GM20000 (cell line): Measurements from ENCODE around the gene ANKRD44.

Source experiments
- DNase-seq: peaks from one replicate; pipeline ENCODE4 v3.0.0; 2012; ENCODE audit warnings: low spot score
- TF ChIP-seq, protein P1 (sequence below): IDR thresholded peaks from 2 replicates; pipeline ENCODE4 v1.5.1; 2012; ENCODE audit warnings: mild to moderate bottlenecking, control low read depth; ENCODE audit errors: extremely low read depth, missing control alignments

ANKRD44 gene

DNA sequence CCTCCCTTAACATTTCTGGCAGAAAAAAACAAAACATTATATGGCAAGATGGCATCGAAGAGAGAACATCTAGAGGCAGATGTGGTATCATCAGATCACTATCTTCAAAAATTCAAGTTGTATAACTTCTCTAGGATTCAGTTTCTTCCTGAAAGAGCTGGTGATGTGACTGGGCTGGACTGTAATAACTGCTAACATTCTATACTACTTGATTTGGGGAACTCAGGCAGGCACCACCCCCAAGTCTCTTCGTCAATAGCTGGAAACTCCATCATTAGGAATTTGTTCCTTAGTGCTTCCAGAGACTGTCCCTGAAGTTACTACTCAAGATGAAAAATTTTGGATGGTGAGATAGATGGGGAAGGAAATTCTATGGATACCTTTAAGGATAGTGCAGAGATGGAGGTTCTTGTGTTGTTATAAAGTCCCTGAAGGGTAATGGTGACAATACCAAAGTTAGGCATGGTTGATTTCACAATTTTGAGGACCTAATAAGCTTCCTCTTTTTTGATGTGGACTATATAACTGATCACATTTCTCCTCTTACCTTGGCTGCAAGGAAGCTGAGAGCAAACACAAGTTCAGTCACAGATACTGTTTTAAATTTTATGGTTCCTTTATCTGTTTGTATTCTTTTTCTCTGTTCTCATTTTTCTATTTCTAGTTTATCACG lies 324.9 kb downstream of the ANKRD44 start:
- no peak for DNase-seq
- TF ChIP-seq, protein P1, sequence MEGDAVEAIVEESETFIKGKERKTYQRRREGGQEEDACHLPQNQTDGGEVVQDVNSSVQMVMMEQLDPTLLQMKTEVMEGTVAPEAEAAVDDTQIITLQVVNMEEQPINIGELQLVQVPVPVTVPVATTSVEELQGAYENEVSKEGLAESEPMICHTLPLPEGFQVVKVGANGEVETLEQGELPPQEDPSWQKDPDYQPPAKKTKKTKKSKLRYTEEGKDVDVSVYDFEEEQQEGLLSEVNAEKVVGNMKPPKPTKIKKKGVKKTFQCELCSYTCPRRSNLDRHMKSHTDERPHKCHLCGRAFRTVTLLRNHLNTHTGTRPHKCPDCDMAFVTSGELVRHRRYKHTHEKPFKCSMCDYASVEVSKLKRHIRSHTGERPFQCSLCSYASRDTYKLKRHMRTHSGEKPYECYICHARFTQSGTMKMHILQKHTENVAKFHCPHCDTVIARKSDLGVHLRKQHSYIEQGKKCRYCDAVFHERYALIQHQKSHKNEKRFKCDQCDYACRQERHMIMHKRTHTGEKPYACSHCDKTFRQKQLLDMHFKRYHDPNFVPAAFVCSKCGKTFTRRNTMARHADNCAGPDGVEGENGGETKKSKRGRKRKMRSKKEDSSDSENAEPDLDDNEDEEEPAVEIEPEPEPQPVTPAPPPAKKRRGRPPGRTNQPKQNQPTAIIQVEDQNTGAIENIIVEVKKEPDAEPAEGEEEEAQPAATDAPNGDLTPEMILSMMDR, result no peak

GRCh38 chr2:196984903-196985302 lies 325.7 kb downstream of the ANKRD44 start:
- no peak for DNase-seq

GRCh38 chr2:196983934-196984333 lies 326.6 kb downstream of the ANKRD44 start:
- TF ChIP-seq, protein P1, result no peak

More at GRCh38 chr2:196984903-196985302, 325.7 kb downstream of the ANKRD44 start:
- TF ChIP-seq, protein P1, result no peak

DNA sequence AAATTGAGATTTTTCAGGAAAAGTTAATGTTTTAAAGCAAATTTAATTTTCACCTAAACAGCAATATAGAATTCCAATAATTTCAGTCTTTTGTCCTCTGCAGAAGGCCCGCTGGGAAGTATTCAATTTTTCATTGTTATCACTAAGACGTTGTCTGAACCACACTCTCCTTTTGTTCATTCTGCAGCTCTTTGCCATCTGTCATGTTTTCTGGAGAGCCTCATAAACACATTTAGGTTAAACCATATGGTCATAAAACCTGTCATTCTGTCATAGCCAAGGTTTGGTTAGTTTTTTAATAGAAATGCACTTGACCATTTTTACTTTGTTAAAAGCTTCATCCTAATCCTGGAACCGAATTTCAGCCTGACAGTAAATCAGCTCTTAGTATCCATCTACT lies 330.1 kb downstream of the ANKRD44 start:
- TF ChIP-seq, protein P1, result no peak
- DNase-seq, result no peak

More at GRCh38 chr2:196983934-196984333, 326.6 kb downstream of the ANKRD44 start:
- no peak for DNase-seq

GRCh38 chr2:196980001-196980400 lies 330.6 kb downstream of the ANKRD44 start:
- TF ChIP-seq, protein P1, result no peak
- DNase-seq, result no peak

- TF ChIP-seq, protein P1, result no peak
- DNase-seq, result no peak
Observed at GRCh38 chr2:196977507-196977906, 333.1 kb downstream of the ANKRD44 start.

DNA sequence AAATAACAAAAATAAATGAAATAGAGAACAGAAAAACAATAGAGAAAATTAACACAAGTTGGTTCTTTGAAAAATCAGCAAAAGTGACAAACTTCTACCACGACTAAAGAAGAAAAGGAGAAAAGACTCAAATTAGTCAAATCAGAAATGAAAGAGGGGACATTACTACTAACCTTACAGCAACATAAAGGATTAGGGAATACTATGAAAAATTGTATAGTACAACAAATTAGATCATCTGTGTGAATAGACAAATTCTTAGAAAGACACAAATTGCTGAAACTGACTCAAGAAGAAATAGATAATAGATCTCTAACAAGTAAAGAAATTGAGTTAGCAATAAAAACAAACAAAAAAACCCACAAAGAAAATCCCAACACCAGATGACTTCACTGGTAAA lies 335.6 kb downstream of the ANKRD44 start:
- TF ChIP-seq, protein P1, result no peak
- no peak for DNase-seq
